ENCODE results near the gene MTRF1L.

Gene MTRF1L

GRCh38 chr6:152952045-152952444 lies 50.5 kb downstream of the MTRF1L start:
- Histone ChIP-seq H3K27me3 (peaks cover 22% of the 10 kb centered on the region), H3K36me3 (no peaks in the 10 kb centered on the region), H3K4me1 (ENCODE audit: control insufficient read depth in 1 of 2, insufficient read depth in 1 of 2, low read depth in 1 of 2, low read length in 1 of 2) (no peaks in the 10 kb centered on the region), H3K9me3 (no peaks in the 10 kb centered on the region), H3K4me3 (ENCODE audit: low read depth in 1 of 2, low read length in 1 of 2) (no peak overlapping the region), H3K27ac (no peak overlapping the region)
- no peak for TF ChIP-seq CTCF (IDR thresholded peaks at IDR 0.05)

GRCh38 chr6:152950240-152950639 lies 52.3 kb downstream of the MTRF1L start:
- no peak overlapping the region for H3K4me3 ChIP-seq (ENCODE audit: low read depth in 1 of 2, low read length in 1 of 2)
- H3K36me3 ChIP-seq, result no peaks in the 10 kb centered on the region
- no peaks in the 10 kb centered on the region for H3K9me3 ChIP-seq
- H3K4me1 ChIP-seq (ENCODE audit: control insufficient read depth in 1 of 2, insufficient read depth in 1 of 2, low read depth in 1 of 2, low read length in 1 of 2), result no peaks in the 10 kb centered on the region
- peaks cover 27% of the 10 kb centered on the region for H3K27me3 ChIP-seq
- TF ChIP-seq CTCF (IDR thresholded peaks at IDR 0.05), result no peak
- H3K27ac ChIP-seq, result no peak overlapping the region

GRCh38 chr6:152948150-152948768 lies 54.2 kb downstream of the MTRF1L start:
- Histone ChIP-seq H3K36me3 (no peaks in the 10 kb centered on the region), H3K4me3 (ENCODE audit: low read depth in 1 of 2, low read length in 1 of 2) (no peak overlapping the region), H3K9me3 (no peaks in the 10 kb centered on the region), H3K27me3 (peaks cover 27% of the 10 kb centered on the region), H3K27ac (no peak overlapping the region), H3K4me1 (ENCODE audit: control insufficient read depth in 1 of 2, insufficient read depth in 1 of 2, low read depth in 1 of 2, low read length in 1 of 2) (peaks cover 0 to 7% of the 10 kb centered on the region in 2 experiments)
- TF ChIP-seq CTCF (IDR thresholded peaks at IDR 0.05), result no peak

GRCh38 chr6:152946995-152947394 lies 55.5 kb downstream of the MTRF1L start:
- Histone ChIP-seq H3K4me3 (ENCODE audit: low read depth in 1 of 2, low read length in 1 of 2) (no peak overlapping the region), H3K4me1 (ENCODE audit: control insufficient read depth in 1 of 2, insufficient read depth in 1 of 2, low read depth in 1 of 2, low read length in 1 of 2) (peaks cover 0 to 8% of the 10 kb centered on the region in 2 experiments), H3K27ac (no peak overlapping the region), H3K36me3 (no peaks in the 10 kb centered on the region), H3K27me3 (peaks cover 27% of the 10 kb centered on the region), H3K9me3 (no peaks in the 10 kb centered on the region)
- no peak for TF ChIP-seq CTCF (IDR thresholded peaks at IDR 0.05)

- H3K27ac ChIP-seq, result no peak overlapping the region
- no peaks in the 10 kb centered on the region for H3K9me3 ChIP-seq
- H3K27me3 ChIP-seq, result peaks cover 27% of the 10 kb centered on the region
- H3K4me3 ChIP-seq (ENCODE audit: low read depth in 1 of 2, low read length in 1 of 2), result no peak overlapping the region
- peaks cover 0 to 8% of the 10 kb centered on the region in 2 experiments for H3K4me1 ChIP-seq (ENCODE audit: control insufficient read depth in 1 of 2, insufficient read depth in 1 of 2, low read depth in 1 of 2, low read length in 1 of 2)
- H3K36me3 ChIP-seq, result no peaks in the 10 kb centered on the region
- TF ChIP-seq CTCF (IDR thresholded peaks at IDR 0.05), result no peak
Observed at GRCh38 chr6:152946484-152946883, 56.0 kb downstream of the MTRF1L start.

Measured in neutrophil (primary cell).